RWPE2 (cell line): ENCODE data around the gene TLR3.

Experiments
- ATAC-seq: fragments of 200-7000 bp; cut with Tn5 transposase; 3 replicates; pipeline ENCODE4 v1.9.1; 2021; ENCODE audit warnings: low read depth
- DNase-seq: peaks from one replicate; pipeline ENCODE4 v3.0.0-alpha.2; 2020; ENCODE audit warnings: low spot score
- H3K27ac ChIP-seq: fragments of 450-650 bp; 2 replicates; pipeline ENCODE4 v1.5.1; 2017; ENCODE audit warnings: mild to moderate bottlenecking; ENCODE audit not compliant: poor library complexity, severe bottlenecking
- H3K27me3 ChIP-seq: fragments of 250-450 bp; sonication (Bioruptor Pico); 2 replicates; pipeline ENCODE4 v1.5.1; 2021; ENCODE audit warnings: mild to moderate bottlenecking, moderate library complexity; ENCODE audit not compliant: insufficient read depth, poor library complexity, severe bottlenecking
- H3K36me3 ChIP-seq: fragments of 250-450 bp; sonication (Bioruptor Pico); 2 replicates; pipeline ENCODE4 v1.5.1; 2020; ENCODE audit warnings: low read depth, mild to moderate bottlenecking, moderate library complexity
- H3K4me1 ChIP-seq: fragments of 250-450 bp; sonication (Bioruptor Pico); 2 replicates; pipeline ENCODE4 v1.5.1; 2021; ENCODE audit warnings: mild to moderate bottlenecking, moderate library complexity; ENCODE audit not compliant: insufficient read depth, poor library complexity, severe bottlenecking
- H3K4me3 ChIP-seq: fragments of 250-450 bp; sonication (Bioruptor Pico); 2 replicates; pipeline ENCODE4 v1.5.1; 2021; ENCODE audit warnings: mild to moderate bottlenecking, moderate library complexity; ENCODE audit not compliant: severe bottlenecking
- H3K9me3 ChIP-seq: fragments of 250-450 bp; sonication (Bioruptor Pico); 2 replicates; pipeline ENCODE4 v1.5.1; 2021; ENCODE audit warnings: mild to moderate bottlenecking, moderate library complexity; ENCODE audit not compliant: severe bottlenecking
- TF ChIP-seq, protein P1 (sequence below): fragments of 450-650 bp; IDR thresholded peaks from one replicate; pipeline ENCODE4 v1.5.1; 2017; ENCODE audit warnings: mild to moderate bottlenecking, moderate library complexity; ENCODE audit not compliant: poor library complexity, severe bottlenecking

The TLR3 gene

DNA sequence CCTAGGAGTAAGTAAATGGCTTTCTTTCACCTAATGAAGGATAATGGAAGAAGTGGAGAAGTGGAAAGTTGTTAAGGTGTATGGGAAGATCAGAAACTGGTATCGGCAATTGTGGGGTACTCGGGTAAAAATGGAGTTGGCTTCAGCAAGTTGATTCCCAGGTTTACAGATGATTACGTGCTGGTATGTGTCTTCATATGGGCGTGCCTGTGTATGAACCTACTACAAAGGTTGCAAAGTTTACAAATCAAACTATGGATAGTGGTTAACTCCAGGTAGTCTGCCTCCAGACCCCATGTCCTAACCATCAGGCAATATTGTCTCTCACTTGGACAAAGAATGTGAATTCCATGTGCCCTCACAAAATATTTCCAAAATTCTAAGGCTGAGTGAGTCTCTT, 773 bp downstream of the TLR3 start:
- H3K4me3 ChIP-seq: peak overlapping the region; percentile 32
- TF ChIP-seq, protein P1, sequence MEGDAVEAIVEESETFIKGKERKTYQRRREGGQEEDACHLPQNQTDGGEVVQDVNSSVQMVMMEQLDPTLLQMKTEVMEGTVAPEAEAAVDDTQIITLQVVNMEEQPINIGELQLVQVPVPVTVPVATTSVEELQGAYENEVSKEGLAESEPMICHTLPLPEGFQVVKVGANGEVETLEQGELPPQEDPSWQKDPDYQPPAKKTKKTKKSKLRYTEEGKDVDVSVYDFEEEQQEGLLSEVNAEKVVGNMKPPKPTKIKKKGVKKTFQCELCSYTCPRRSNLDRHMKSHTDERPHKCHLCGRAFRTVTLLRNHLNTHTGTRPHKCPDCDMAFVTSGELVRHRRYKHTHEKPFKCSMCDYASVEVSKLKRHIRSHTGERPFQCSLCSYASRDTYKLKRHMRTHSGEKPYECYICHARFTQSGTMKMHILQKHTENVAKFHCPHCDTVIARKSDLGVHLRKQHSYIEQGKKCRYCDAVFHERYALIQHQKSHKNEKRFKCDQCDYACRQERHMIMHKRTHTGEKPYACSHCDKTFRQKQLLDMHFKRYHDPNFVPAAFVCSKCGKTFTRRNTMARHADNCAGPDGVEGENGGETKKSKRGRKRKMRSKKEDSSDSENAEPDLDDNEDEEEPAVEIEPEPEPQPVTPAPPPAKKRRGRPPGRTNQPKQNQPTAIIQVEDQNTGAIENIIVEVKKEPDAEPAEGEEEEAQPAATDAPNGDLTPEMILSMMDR: no peak
- H3K27ac ChIP-seq: no peak overlapping the region
- no peak for DNase-seq
- H3K4me1 ChIP-seq: peaks cover 10% of the 10 kb centered on the region
- no peaks in the 10 kb centered on the region for H3K27me3 ChIP-seq
- H3K36me3 ChIP-seq: no peaks in the 10 kb centered on the region
- no peaks in the 10 kb centered on the region for H3K9me3 ChIP-seq
- ATAC-seq: no peak; the same call in 2 of the 3 replicates

DNA sequence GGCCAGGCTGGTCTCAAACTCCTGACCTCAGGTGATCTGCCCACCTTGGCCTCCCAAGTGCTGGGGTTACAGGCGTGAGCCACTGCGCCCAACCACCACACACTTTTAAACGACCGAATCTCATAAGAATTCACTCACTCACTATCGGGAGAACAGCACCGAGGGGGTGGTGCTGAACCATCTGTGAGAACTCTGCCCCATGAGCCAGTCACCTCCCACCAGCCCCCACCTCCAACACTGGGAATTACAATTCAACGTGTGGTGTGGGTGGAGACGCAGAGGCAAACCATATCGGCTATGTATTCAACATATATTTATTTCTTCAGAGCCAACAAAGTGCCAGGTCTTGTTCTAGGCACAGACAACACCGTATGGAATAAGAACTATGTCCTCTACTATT, 3.6 kb downstream of the TLR3 start:
- no peak for DNase-seq
- Histone ChIP-seq H3K9me3 (no peaks in the 10 kb centered on the region), H3K4me1 (peaks cover 10% of the 10 kb centered on the region), H3K4me3 (no peak overlapping the region), H3K27me3 (no peaks in the 10 kb centered on the region), H3K27ac (no peak overlapping the region), H3K36me3 (no peaks in the 10 kb centered on the region)
- TF ChIP-seq, protein P1: no peak
- ATAC-seq: no peak

DNA sequence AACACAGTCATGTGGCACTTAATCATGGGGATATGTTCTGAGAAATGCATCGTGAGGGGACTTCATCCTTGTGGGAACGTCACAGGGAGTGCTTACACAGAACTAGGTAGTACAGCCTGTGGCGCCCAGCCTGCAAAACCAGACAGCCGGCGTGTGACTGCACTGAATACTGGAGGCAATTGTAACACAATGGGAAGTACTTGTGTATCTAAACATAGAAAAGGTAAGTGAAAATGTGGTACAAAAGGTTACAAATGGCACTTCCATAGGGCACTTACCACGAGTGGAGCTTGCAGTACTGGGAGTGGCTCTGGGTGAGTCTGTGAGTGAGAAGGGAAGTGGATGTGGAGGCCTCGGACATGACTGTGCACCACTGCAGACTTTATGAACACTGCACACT, 5.2 kb downstream of the TLR3 start:
- no peak for ATAC-seq
- Histone ChIP-seq H3K4me3 (no peak overlapping the region), H3K4me1 (peaks cover 7% of the 10 kb centered on the region), H3K27ac (no peak overlapping the region), H3K9me3 (no peaks in the 10 kb centered on the region), H3K36me3 (no peaks in the 10 kb centered on the region), H3K27me3 (no peaks in the 10 kb centered on the region)
- TF ChIP-seq, protein P1: no peak
- DNase-seq: no peak

DNA sequence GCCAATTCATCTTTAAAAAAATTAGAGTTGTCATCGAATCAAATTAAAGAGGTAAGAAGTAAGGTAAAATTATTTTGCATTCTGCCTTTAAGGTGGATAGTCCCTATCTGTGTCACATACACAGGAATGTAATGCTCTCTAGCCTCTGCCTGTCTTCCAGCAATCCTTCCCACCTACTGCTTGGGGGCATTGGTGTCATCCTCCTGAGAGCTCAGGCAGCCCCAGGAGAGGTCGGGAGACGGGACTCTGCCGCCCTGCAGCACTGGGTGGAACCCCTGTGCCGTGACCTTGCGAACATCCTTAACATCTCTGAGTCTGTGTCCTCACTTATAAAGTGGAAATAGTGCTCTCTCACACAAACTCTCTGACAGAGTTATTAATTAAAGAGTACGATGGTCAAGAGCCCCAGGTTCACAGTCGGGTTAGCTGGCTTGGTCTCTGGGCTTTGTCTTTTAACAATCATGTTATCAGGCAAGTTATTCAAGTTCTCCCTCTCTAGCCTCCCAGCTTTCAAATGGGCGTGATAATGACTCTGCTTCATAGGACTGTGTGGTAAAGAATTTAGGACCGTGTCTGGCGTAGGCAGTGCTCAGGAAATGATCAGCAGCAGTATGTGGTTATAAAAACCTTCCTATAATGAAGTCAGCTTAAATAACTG, 10.2 kb downstream of the TLR3 start:
- Histone ChIP-seq H3K4me3 (no peak overlapping the region), H3K36me3 (no peaks in the 10 kb centered on the region), H3K9me3 (no peaks in the 10 kb centered on the region), H3K4me1 (no peaks in the 10 kb centered on the region), H3K27ac (no peak overlapping the region), H3K27me3 (no peaks in the 10 kb centered on the region)
- ATAC-seq (no peak), DNase-seq (no peak)
- TF ChIP-seq, protein P1: no peak

DNA sequence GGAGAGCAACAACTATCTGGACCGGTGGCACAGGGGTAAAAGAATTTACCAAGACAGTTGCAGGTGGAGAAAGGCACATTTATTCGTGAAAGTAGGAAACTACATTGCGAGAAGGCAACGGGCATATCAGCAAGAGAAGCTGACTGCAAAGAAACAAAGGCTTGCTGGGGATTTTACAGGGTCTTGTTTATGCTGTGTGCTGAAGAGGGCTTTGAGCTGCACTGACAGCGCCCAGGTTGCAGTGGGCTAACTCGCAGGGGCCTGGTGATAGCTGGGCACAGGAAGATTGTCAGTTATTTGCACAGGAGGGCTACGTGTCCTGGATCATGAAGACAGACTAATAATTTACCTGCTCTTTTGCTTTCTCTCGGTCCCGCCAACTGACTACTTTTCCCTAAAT, 10.7 kb downstream of the TLR3 start:
- no peak for DNase-seq
- Histone ChIP-seq H3K27me3 (no peaks in the 10 kb centered on the region), H3K4me3 (no peak overlapping the region), H3K4me1 (no peaks in the 10 kb centered on the region), H3K27ac (no peak overlapping the region), H3K9me3 (no peaks in the 10 kb centered on the region), H3K36me3 (no peaks in the 10 kb centered on the region)
- TF ChIP-seq, protein P1: no peak
- no peak for ATAC-seq
